HG03108 (cell line): ENCODE results near the gene ANKMY2.
A peak's percentile ranks its signal among the peaks of the same experiment; 100 is the strongest.
"Not testable (repeated sequence)": the region's sequence is repeated elsewhere in the genome, so short reads cannot be mapped to it uniquely, and the experiment has no call there.

Experiments
- ATAC-seq: cut with Tn5 transposase; IDR thresholded peaks from one replicate; pipeline ENCODE4 v1.9.1; 2021; ENCODE audit warnings: moderate library complexity; ENCODE audit not compliant: unreplicated experiment

The ANKMY2 gene

GRCh38 chr7:16645593-16646471, at the start of gene ANKMY2, which contains the start of gene BZW2:
Gene ANKMY2, minus strand, starts transcription at chr7:16645754. Its CDS starts 181 bp downstream, at chr7:16645573.
Gene BZW2, plus strand, starts transcription at chr7:16646181. Its CDS starts 19,263 bp downstream, at chr7:16665444.
- peak; percentile 98 for ATAC-seq

- no peak for ATAC-seq
Measured at GRCh38 chr7:16694806-16695205, 49.3 kb upstream of the ANKMY2 start.

- ATAC-seq: no peak
Measured at GRCh38 chr7:16693601-16694318, 48.2 kb upstream of the ANKMY2 start.

- no peak for ATAC-seq
Measured at GRCh38 chr7:16691241-16691640, 45.7 kb upstream of the ANKMY2 start.

- ATAC-seq: no peak
Measured at GRCh38 chr7:16688249-16688648, 42.7 kb upstream of the ANKMY2 start.

GRCh38 chr7:16685535-16685934, 40.0 kb upstream of the ANKMY2 start:
- ATAC-seq: no peak

GRCh38 chr7:16684935-16685334, 39.4 kb upstream of the ANKMY2 start:
- no peak for ATAC-seq

GRCh38 chr7:16678645-16679566, 33.4 kb upstream of the ANKMY2 start:
- ATAC-seq: not testable (repeated sequence)

GRCh38 chr7:16677978-16678494, 32.5 kb upstream of the ANKMY2 start:
- no peak for ATAC-seq

GRCh38 chr7:16675277-16675676, 29.7 kb upstream of the ANKMY2 start:
- ATAC-seq: no peak

GRCh38 chr7:16671811-16672210, 26.3 kb upstream of the ANKMY2 start:
- no peak for ATAC-seq

- ATAC-seq: no peak
Measured at GRCh38 chr7:16670731-16671344, 25.3 kb upstream of the ANKMY2 start.

GRCh38 chr7:16670021-16670420, 24.5 kb upstream of the ANKMY2 start:
- no peak for ATAC-seq

GRCh38 chr7:16669581-16669980, 24.0 kb upstream of the ANKMY2 start:
- ATAC-seq: no peak

- no peak for ATAC-seq
Measured at GRCh38 chr7:16668978-16669377, 23.4 kb upstream of the ANKMY2 start.

- no peak for ATAC-seq
Measured at GRCh38 chr7:16668049-16668858, 22.7 kb upstream of the ANKMY2 start.

- no peak for ATAC-seq
Measured at GRCh38 chr7:16667355-16667754, 21.8 kb upstream of the ANKMY2 start.

GRCh38 chr7:16661924-16662323, 16.4 kb upstream of the ANKMY2 start:
- ATAC-seq: no peak

- ATAC-seq: no peak
Measured at GRCh38 chr7:16660702-16661464, 15.3 kb upstream of the ANKMY2 start.
